ENCODE results near the gene ALPG. TPM values are rescaled to one million over a fixed set of nuclear protein-coding genes. Genes with fewer than 3 reads are reported as not detected.

Gene ALPG
- total and polyA plus RNA-seq, 10 donors = not detected

DNA sequence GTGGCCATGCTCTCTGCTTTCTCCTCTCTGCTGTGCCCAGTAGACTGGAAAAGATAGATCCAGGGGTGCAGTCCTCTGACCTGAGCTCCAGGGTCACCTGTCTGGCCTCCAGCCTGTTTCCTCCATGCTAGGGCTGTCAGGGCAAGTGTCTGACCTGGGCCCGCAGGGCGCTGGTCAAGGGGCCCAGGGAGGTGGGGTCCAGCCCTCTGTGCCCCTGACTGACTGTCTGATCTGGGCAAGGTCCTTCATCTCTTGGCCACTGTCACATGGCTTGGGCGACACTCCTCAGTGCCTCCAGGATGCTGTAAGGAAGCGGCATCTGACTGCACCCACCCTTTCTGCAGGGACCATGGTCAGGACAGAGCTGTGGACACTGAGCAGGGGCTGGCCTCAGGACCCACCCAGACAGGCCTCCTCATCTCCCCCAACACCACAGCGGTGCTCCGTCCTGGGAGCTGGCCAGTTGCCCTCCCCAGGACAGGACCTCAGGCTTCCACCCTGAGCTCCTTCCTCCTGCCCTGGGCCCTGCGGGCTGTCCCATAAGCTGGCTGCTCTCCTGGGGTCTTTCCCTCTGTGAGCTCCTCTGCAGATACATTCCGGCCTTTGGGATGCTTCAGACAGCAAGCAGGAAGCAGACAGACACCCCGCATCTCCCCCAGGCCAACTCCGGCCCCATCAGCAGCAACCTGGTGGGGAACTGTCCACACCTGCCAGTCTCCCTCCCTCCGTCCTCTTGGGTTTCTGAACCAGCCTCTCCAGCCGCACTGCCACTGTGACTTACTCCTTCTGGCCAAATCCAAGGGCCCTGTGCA, 28.1 kb downstream of the ALPG start:
- Histone ChIP-seq H3K27me3 (replicated peaks in 1 of 7) (peaks cover 0 to 7% (median 0%) of the 10 kb centered on the region in 7 donors), H3K9me3 (no peaks in the 10 kb centered on the region), H3K36me3 (no peaks in the 10 kb centered on the region), H3K27ac (no peak overlapping the region), H3K4me3 (no peak overlapping the region), H3K4me1 (peaks cover 0 to 1% (median 0%) of the 10 kb centered on the region in 6 donors)
- DNase-seq = peak; percentile 58
- TF ChIP-seq CTCF (IDR thresholded peaks at IDR 0.05 in 8 of 11, conservative IDR thresholded peaks at IDR 0.05 in 3 of 11) = no peak
- no peak for TF ChIP-seq POLR2A (IDR thresholded peaks at IDR 0.05)
- TF ChIP-seq POLR2AphosphoS5 (IDR thresholded peaks at IDR 0.05) = no peak
- 88 to 97% (median 90%) methylated on average over 9 to 12 of the region's 12 CpGs for WGBS, 5 donors
- intact Hi-C loops (cut with DNase I; ENCODE audit: low total_unique reads) = loop anchor here (5.0 kb wide), 1 partner anchor 527 kb away; no protein-coding TSS in a partner anchor

DNA sequence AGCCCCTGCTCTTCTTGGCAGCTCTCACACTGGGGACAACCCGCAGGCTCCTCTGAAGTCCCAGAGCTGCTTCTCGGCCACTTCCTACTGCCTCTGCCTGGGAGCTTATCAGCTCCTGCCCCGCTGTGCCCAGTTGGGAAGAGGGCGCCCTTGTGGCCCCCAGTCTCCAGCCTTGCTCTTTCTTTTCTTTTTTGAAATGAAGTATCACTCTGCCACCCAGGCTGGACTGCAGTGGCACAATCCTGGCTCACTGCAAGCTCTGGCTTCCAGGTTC, 28.7 kb downstream of the ALPG start:
- Histone ChIP-seq H3K4me3 (no peak overlapping the region), H3K27ac (no peak overlapping the region), H3K9me3 (no peaks in the 10 kb centered on the region), H3K27me3 (replicated peaks in 1 of 7) (peaks cover 0 to 7% (median 0%) of the 10 kb centered on the region in 7 donors), H3K4me1 (peaks cover 0 to 7% (median under 1%) of the 10 kb centered on the region in 6 donors), H3K36me3 (no peaks in the 10 kb centered on the region)
- no peak for DNase-seq
- TF ChIP-seq POLR2A (IDR thresholded peaks at IDR 0.05) (no peak), POLR2AphosphoS5 (IDR thresholded peaks at IDR 0.05) (no peak), CTCF (IDR thresholded peaks at IDR 0.05 in 8 of 11, conservative IDR thresholded peaks at IDR 0.05 in 3 of 11) (no peak)
- intact Hi-C loops (cut with DNase I; ENCODE audit: low total_unique reads) = loop anchor here (5.0 kb wide), 1 partner anchor 528 kb away; no protein-coding TSS in a partner anchor
- 85 to 98% (median 88%) methylated on average over 4 of the region's 4 CpGs for WGBS, 5 donors

DNA sequence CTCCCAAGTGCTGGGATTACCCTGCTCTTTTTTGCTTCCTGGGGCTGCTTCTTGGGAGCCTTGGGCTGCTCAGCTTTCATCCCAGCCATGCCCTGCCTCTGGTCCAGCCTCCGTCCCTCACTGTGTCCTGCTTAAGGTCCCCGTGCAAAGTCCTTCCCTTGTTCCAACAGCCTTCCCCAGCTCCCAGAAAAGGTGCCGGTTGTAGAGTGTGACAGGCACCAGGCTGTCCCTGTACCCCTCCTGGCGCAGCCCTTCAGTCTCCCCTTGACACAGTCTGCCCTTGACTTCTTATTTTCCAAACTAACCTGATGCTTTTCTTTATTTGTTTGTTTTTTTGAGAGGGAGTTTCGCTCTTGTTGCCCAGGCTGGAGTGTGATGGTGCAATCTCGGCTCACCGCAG, 29.2 kb downstream of the ALPG start:
- no peaks in the 10 kb centered on the region for H3K36me3 ChIP-seq
- H3K27ac ChIP-seq = no peak overlapping the region
- DNase-seq = no peak
- H3K4me1 ChIP-seq = peaks cover 0 to 12% (median 2%) of the 10 kb centered on the region in 6 donors
- TF ChIP-seq CTCF (IDR thresholded peaks at IDR 0.05 in 8 of 11, conservative IDR thresholded peaks at IDR 0.05 in 3 of 11) (no peak), POLR2AphosphoS5 (IDR thresholded peaks at IDR 0.05) (no peak), POLR2A (IDR thresholded peaks at IDR 0.05) (no peak)
- H3K9me3 ChIP-seq = no peaks in the 10 kb centered on the region
- no peak overlapping the region for H3K4me3 ChIP-seq
- intact Hi-C loops (cut with DNase I; ENCODE audit: low total_unique reads) = loop anchor here (5.0 kb wide), 1 partner anchor 529 kb away; no protein-coding TSS in a partner anchor
- 84 to 93% (median 88%) methylated on average over 7 of the region's 7 CpGs for WGBS, 5 donors
- peaks cover 0 to 11% (median 0%) of the 10 kb centered on the region in 7 donors for H3K27me3 ChIP-seq (replicated peaks in 1 of 7)

GRCh38 chr2:232436381-232437194, 29.9 kb downstream of the ALPG start:
- TF ChIP-seq POLR2A (IDR thresholded peaks at IDR 0.05) (no peak), CTCF (IDR thresholded peaks at IDR 0.05 in 8 of 11, conservative IDR thresholded peaks at IDR 0.05 in 3 of 11) (no peak), POLR2AphosphoS5 (IDR thresholded peaks at IDR 0.05) (no peak)
- Histone ChIP-seq H3K36me3 (no peaks in the 10 kb centered on the region), H3K4me3 (no peak overlapping the region), H3K27ac (no peak overlapping the region), H3K4me1 (peaks cover 0 to 13% (median 2%) of the 10 kb centered on the region in 6 donors), H3K27me3 (replicated peaks in 1 of 7) (peaks cover 0 to 19% (median 0%) of the 10 kb centered on the region in 7 donors), H3K9me3 (no peaks in the 10 kb centered on the region)
- intact Hi-C loops (cut with DNase I; ENCODE audit: low total_unique reads) = loop anchor here (5.0 kb wide), 1 partner anchor 529 kb away; no protein-coding TSS in a partner anchor
- 80 to 93% (median 88%) methylated on average over 15 of the region's 15 CpGs for WGBS, 5 donors
- peak; percentile 64 for DNase-seq
